22Rv1 (cell line): ENCODE data around the gene GARNL3.

Experiments used
- ZFX ChIP-seq: fragments of 450-650 bp; IDR thresholded peaks from 2 replicates; pipeline ENCODE4 v1.6.1; 2017; ENCODE audit warnings: antibody characterized with exemption, borderline replicate concordance
- TF ChIP-seq, protein P1 (sequence below): fragments of 450-650 bp; IDR thresholded peaks from 2 replicates; pipeline ENCODE4 v1.5.1; 2017; ENCODE audit warnings: mild to moderate bottlenecking

DNA sequence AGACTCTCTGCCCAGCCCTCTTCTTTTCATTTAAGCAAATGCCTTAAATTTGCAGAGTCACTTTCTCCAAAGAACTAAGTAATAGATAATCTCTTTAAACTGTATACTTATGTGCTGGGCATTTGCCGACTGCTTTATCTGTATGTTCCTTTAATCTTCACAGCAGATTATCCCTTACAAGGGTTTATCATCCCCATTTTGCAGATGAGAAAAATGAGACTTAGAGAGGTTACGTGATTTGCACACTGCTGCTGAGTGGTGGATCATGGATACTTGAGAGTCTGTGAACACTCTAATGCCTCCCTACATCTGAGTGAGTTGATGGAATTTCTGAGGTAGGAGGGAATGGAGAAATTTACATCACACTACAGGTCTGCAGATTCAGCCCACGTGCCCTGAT lies 163.8 kb downstream of the GARNL3 start:
- TF ChIP-seq, protein P1, sequence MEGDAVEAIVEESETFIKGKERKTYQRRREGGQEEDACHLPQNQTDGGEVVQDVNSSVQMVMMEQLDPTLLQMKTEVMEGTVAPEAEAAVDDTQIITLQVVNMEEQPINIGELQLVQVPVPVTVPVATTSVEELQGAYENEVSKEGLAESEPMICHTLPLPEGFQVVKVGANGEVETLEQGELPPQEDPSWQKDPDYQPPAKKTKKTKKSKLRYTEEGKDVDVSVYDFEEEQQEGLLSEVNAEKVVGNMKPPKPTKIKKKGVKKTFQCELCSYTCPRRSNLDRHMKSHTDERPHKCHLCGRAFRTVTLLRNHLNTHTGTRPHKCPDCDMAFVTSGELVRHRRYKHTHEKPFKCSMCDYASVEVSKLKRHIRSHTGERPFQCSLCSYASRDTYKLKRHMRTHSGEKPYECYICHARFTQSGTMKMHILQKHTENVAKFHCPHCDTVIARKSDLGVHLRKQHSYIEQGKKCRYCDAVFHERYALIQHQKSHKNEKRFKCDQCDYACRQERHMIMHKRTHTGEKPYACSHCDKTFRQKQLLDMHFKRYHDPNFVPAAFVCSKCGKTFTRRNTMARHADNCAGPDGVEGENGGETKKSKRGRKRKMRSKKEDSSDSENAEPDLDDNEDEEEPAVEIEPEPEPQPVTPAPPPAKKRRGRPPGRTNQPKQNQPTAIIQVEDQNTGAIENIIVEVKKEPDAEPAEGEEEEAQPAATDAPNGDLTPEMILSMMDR, result no peak
- TF ChIP-seq ZFX, result no peak
